ENCODE results near the gene EML6.

The EML6 gene

DNA sequence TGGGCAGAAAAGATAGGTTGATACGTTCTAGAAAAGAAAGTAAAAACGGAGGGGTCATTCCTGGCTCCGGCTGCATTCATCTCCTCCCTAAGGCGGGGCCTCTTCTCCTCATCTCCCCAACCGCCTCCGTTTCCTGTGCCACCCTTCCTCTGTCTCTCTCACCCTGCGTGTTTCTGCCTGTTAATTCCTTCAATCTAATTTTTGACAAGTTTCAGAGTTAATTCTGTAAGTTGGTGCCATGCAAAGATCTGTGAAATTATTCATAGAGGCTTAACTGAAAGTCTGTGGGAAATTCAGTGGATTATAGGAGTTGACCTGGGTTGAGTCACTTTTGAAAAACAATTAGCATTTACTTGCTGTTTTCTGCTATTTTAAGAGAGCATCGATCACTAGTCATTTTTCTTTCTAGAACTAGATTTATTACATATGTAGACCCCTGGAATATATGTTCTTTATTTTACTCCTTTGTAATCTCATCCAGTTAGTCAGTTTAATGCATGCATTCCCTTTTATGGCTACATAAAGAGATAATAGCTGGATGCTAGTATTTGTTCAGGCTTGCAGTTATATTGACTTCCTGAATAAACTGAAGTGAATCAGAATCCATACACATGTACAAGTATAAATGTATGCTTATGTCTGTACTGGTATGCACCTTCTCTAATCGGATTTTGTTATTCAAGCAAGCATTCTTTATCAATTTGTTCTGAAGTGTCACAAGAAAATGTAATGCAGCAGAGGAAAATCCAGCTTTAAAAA, 91.1 kb downstream of the EML6 start:
- TF ChIP-seq MYC (IDR thresholded peaks at IDR 0.05; ENCODE audit: low read depth, low read length) (no peak), MAX (IDR thresholded peaks at IDR 0.05; ENCODE audit: low read depth, low read length) (no peak), POLR2A (IDR thresholded peaks at IDR 0.05; ENCODE audit: extremely low read depth, insufficient read length) (no peak), CTCF (IDR thresholded peaks at IDR 0.05; ENCODE audit: low read depth, low read length) (no peak)
- H3K4me3 ChIP-seq (ENCODE audit: low read depth, low read length), result no peak overlapping the region
- no peak for DNase-seq (ENCODE audit: low read depth)

DNA sequence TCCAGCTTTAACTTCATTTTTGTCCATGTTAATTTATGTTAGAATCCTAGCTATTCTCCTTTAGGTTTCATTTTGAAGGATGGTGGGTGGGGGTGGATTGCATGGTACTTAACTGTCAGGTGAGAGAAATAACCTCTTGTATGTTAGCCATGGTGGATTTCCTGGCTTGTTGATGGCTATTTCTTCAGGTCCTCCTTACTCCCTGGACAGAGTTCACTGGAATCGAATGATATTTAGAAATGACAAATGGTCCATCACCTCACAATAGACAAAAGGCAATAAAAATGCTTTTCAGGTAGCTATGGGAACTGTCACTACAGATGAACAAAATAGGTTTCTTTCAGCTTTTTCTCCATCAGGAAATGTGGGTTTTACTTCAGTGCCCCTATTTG, 91.7 kb downstream of the EML6 start:
- TF ChIP-seq POLR2A (IDR thresholded peaks at IDR 0.05; ENCODE audit: extremely low read depth, insufficient read length), result no peak
- TF ChIP-seq MAX (IDR thresholded peaks at IDR 0.05; ENCODE audit: low read depth, low read length), result no peak
- TF ChIP-seq MYC (IDR thresholded peaks at IDR 0.05; ENCODE audit: low read depth, low read length), result no peak
- no peak for TF ChIP-seq CTCF (IDR thresholded peaks at IDR 0.05; ENCODE audit: low read depth, low read length)
- H3K4me3 ChIP-seq (ENCODE audit: low read depth, low read length), result no peak overlapping the region
- no peak for DNase-seq (ENCODE audit: low read depth)

DNA sequence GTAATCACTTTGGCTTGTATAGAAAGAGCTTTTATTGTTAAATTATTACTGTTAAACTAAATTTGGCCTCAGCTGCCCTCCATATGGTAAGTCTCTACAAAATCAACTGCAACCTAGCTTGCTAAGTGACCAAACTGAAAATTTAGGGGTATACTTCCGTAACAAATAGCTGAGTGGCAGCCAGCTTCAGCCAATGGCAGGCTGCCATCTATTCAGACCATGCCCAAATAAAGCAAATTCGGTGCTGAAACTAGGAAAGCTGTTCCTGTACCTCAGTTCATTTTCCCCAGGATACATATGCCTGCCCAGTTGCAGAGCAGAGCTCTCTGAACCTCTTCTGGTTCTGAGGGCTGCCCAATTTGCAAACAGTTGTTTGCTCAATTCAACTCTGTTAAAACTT, 94.8 kb downstream of the EML6 start:
- TF ChIP-seq MAX (IDR thresholded peaks at IDR 0.05; ENCODE audit: low read depth, low read length) (no peak), CTCF (IDR thresholded peaks at IDR 0.05; ENCODE audit: low read depth, low read length) (no peak), POLR2A (IDR thresholded peaks at IDR 0.05; ENCODE audit: extremely low read depth, insufficient read length) (no peak), MYC (IDR thresholded peaks at IDR 0.05; ENCODE audit: low read depth, low read length) (no peak)
- H3K4me3 ChIP-seq (ENCODE audit: low read depth, low read length), result no peak overlapping the region
- no peak for DNase-seq (ENCODE audit: low read depth)

DNA sequence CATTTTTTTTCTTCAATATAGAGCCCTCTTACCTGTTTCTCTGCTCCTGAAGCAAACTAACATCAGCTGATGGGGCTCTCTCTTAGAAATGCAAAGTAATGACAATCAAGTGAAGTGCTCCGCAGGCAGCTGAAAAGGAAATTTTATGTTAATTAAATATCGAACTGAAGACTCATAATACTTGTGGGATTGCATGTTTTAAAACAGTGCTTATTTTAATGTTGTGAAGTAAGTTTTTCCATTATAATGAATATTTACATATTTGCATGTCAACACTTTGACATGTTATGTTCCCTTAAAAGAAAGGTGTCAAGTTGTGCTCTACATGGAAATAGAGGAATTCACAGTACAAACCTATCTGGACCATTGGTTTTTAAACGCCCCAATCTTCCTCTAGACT, 97.1 kb downstream of the EML6 start:
- no peak overlapping the region for H3K4me3 ChIP-seq (ENCODE audit: low read depth, low read length)
- DNase-seq (ENCODE audit: low read depth), result no peak
- no peak for TF ChIP-seq MAX (IDR thresholded peaks at IDR 0.05; ENCODE audit: low read depth, low read length)
- no peak for TF ChIP-seq POLR2A (IDR thresholded peaks at IDR 0.05; ENCODE audit: extremely low read depth, insufficient read length)
- TF ChIP-seq CTCF (IDR thresholded peaks at IDR 0.05; ENCODE audit: low read depth, low read length), result no peak
- TF ChIP-seq MYC (IDR thresholded peaks at IDR 0.05; ENCODE audit: low read depth, low read length), result no peak

- no peak for DNase-seq (ENCODE audit: low read depth)
- TF ChIP-seq MYC (IDR thresholded peaks at IDR 0.05; ENCODE audit: low read depth, low read length) (no peak), MAX (IDR thresholded peaks at IDR 0.05; ENCODE audit: low read depth, low read length) (no peak), POLR2A (IDR thresholded peaks at IDR 0.05; ENCODE audit: extremely low read depth, insufficient read length) (no peak), CTCF (IDR thresholded peaks at IDR 0.05; ENCODE audit: low read depth, low read length) (no peak)
- no peak overlapping the region for H3K4me3 ChIP-seq (ENCODE audit: low read depth, low read length)
Observed at GRCh38 chr2:54824567-54824966, 101.1 kb downstream of the EML6 start.
